ENCODE data around the gene HEATR3.

Gene HEATR3

GRCh38 chr16:50065624-50066481 lies at the start of gene HEATR3:
TSS of gene HEATR3 (plus strand) at chr16:50065970. CDS start at chr16:50066132, 162 bp downstream.
- DNase-seq (ENCODE audit: low read depth, low spot score), result peak; percentile 87

DNA sequence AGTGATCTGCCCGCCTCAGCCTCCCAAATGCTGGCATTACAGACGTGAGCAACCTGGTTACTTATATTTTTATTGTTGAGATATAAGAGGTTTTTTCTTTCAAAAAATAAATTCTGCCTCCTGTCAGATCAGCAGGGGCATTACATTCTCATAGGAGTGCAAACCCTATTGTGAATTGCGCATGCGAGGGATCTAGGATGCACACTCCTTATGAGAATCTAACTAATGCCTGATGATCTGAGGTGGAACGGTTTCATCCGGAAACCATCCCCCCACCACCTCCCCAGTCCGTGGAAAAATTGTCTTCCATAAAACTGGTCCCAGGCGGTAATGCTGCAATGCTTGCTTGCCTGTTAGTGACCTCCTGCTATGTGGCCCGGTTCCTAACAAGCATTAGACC lies 48.2 kb upstream of the HEATR3 start:
- no peak for DNase-seq (ENCODE audit: low read depth, low spot score)

DNA sequence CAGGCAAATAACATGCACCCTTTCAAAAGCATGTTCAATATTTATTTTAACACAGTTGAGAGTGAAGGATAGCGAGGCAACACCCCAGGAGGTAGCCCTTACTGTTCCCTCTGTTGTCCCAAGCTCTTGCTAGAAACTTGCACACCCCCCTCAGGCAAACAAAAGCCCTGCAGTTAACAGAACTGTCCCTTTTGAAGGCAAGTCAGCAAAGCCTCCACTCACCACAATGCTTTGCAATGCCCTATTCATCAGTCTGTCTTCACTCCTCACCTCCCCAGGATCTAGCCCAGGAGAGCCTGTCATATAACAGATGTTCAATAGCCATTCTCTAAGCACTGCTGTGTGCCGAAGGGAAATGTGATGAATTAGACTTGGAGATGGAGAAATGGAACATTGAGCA lies 44.2 kb upstream of the HEATR3 start:
- no peak for DNase-seq (ENCODE audit: low read depth, low spot score)

DNA sequence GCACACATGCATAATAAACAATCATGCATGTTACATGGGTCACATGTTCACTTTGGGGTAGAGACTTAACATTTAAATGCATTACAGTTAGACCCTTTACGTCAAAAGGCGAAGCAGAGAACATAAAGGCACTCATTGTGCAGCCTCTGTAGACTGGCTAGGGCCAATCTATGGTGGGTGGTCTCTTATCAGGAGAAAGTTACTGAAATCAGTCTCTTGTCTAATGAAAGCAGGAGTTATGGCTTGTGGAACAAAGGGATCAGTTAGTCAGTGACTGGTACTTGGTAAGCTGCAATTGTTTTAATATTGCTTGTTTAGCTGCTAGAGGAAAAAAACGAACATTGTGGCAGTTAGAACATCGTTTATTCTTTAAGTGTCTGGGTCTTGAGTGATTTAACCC lies 42.1 kb upstream of the HEATR3 start:
- no peak for DNase-seq (ENCODE audit: low read depth, low spot score)

DNA sequence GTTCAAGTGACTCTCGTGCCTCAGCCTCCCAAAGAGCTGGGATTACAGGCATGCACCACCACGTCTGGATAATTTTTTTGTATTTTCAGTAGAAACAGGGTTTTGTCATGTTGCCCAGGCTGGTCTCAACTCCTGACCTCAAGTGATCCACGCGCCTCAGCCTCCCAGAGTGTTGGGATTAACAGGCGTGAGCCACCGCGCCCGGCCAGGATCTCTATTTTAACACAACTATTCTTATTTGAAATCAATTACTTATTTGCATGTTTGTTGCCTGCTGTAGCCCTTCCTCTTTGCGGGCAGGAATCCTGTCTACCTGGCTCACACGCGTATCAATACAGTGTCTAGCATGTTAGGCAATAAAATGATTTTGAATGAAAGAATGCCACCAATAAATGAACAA lies 41.6 kb upstream of the HEATR3 start:
- no peak for DNase-seq (ENCODE audit: low read depth, low spot score)

DNA sequence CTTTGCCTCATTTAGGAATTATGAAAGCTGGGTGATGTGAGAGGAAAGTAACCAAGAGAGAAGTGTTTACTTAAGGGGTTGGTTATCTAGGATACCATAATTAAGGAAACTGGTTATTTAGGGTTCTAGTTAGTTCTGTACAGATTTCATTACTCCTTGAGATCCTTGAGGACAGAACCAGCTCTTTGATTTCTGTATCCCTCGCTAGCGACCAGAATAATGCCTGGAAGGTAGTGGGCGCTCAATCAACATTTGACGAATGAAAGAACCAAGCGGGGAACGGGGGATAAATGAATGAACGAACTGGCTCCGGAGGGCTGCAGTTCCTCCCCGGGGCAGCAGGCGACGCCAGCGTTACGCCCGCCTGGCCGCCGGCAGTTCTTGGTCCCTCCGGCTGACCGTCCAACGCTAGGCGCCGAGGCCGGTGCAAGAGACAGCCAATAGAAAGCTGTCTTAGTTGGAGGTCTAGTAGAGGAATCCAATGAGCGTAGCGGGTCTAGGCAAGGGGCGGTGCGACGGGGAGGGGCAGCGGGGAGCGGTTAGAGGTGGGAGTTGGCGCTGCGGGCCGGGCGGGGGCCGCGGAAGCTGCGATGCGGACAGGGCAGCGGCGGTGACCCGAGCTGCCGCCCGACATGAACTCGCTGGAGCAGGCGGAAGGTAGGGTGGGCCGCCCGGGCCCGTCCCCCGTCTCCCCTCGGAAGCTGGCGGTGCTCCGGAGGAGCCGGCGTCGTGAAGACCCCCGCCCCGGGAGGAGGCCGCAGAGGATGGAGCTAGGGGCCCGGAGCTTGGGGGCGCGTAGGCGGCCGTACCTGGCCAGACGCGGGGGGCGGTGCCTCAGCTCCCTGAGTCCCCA lies 40.9 kb upstream of the HEATR3 start, which contains the start of gene CNEP1R1:
CNEP1R1 (plus strand) TSS at position 542 of the 853 bp plus-strand sequence; CDS start at position 633, 91 bp downstream.
- peak; percentile 92 for DNase-seq (ENCODE audit: low read depth, low spot score)

GRCh38 chr16:50025537-50025931 lies 40.2 kb upstream of the HEATR3 start:
- DNase-seq (ENCODE audit: low read depth, low spot score), result no peak

DNA sequence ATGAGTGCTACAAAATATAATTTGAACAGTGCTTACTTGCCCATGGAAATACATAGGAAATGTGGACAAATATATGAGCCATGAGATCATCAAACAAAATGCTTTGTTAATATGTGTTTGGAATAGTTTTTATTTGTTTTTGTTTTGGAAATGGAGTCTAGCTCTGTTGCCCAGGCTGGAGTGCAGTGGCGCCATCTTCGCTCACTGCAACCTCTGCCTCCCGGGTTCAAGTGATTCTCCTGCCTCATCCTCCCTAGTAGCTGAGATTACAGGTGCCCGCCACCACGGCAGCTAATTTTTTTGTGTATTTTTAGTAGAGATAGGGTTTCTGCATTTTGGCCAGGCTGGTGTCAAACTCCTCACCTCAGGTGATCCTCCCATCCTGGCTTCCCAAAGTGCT lies 37.9 kb upstream of the HEATR3 start:
- no peak for DNase-seq (ENCODE audit: low read depth, low spot score)

GRCh38 chr16:50035468-50035992 lies 30.2 kb upstream of the HEATR3 start:
- DNase-seq (ENCODE audit: low read depth, low spot score), result no peak

GRCh38 chr16:50036426-50036825 lies 29.3 kb upstream of the HEATR3 start:
- no peak for DNase-seq (ENCODE audit: low read depth, low spot score)

- no peak for DNase-seq (ENCODE audit: low read depth, low spot score)
Observed at GRCh38 chr16:50037662-50038220, 28.0 kb upstream of the HEATR3 start.

DNA sequence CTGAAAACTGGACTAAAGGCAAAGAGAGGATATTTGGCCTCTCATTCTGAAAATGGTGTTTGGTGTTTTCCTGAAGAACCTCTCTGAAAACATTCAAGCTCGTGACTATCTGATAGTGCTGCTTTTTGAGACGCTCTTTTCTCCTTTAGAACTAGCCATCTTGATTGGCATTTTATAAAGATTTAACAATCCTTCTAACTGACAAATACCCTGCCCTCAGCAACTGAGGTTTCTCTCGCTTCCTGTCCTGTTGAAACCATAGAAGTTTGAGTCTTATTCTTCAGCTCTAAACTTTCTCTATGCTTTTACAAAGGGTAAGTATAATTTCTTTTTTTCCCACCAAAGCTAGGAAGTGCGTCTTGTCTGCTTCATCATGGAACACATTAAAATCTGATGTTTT lies 27.5 kb upstream of the HEATR3 start:
- DNase-seq (ENCODE audit: low read depth, low spot score), result no peak

GRCh38 chr16:50038756-50039529 lies 26.8 kb upstream of the HEATR3 start:
- no peak for DNase-seq (ENCODE audit: low read depth, low spot score)

DNA sequence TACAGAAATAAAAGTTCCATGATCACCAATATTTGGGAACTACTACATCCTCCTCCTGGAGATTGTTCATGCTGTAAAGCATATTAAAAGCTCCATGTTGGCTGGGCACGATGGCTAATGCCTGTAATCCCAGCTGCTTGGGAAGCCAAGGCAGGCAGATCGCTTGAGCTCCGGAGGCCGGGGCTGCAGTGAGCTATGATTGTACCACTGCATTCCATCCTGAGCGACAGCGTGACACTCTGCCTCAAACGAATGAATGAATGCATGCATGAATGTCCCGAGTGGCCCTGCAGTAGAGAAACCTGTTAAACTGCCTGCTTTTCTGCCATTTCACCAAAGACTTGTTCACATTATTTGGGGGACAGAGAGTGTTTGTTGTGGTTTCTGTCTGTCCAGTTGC lies 25.8 kb upstream of the HEATR3 start:
- no peak for DNase-seq (ENCODE audit: low read depth, low spot score)

DNA sequence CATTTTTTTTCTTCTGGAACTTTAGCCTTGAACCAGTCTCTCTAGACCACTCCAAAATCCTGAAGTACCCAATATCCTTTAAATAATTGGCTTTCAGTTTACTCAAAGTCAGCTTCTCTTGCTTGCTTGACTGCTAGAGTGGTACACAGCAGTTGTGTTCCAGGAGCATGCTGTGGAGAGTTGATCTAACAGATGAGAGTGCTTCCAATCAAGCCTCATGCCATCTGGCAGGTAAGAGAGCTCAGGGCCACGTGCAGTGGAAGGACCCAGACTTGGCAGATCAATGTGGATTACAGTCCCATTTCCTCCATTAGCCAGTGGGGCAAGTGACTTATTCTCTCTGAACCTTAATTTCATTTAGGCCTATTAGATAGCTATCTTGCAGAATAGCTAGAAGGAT lies 25.1 kb upstream of the HEATR3 start:
- no peak for DNase-seq (ENCODE audit: low read depth, low spot score)

DNA sequence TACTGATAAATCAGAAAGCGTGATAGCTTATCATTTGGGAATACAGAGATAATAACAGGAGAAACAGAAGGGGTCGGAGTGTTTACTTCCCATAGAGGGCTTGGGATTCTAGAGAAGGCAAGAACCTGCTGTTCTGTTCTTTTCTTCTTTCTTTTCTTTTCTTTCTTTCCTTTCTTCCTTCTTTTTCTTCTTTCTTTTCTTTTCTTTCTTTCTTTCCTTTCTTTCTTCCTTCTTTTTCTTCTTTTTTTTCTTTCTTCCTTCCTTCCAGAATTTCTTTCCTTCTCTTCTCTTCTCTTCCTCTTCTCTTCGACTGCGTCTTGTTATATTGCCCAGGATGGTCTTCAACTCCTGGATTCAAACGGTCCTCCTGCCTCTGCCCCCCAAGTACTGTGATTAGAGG lies 22.4 kb upstream of the HEATR3 start:
- DNase-seq (ENCODE audit: low read depth, low spot score), result no peak

- no peak for DNase-seq (ENCODE audit: low read depth, low spot score)
Observed at GRCh38 chr16:50045412-50045811, 20.4 kb upstream of the HEATR3 start.

GRCh38 chr16:50046853-50047252 lies 18.9 kb upstream of the HEATR3 start:
- DNase-seq (ENCODE audit: low read depth, low spot score), result no peak

- DNase-seq (ENCODE audit: low read depth, low spot score), result no peak
Observed at GRCh38 chr16:50047864-50048263, 17.9 kb upstream of the HEATR3 start.

- DNase-seq (ENCODE audit: low read depth, low spot score), result no peak
Observed at GRCh38 chr16:50050802-50051201, 15.0 kb upstream of the HEATR3 start.

- DNase-seq (ENCODE audit: low read depth, low spot score), result no peak
Observed at GRCh38 chr16:50056226-50056625, 9.5 kb upstream of the HEATR3 start.

All from smooth muscle cell of the brain vasculature (primary cell).